ENCODE results near the gene F12.

- TF ChIP-seq SUZ12 (IDR thresholded peaks at IDR 0.05) (no peak), BHLHE40 (IDR thresholded peaks at IDR 0.05; ENCODE audit: borderline replicate concordance) (no peak), PKNOX1 (IDR thresholded peaks at IDR 0.05) (no peak), ZNF384 (IDR thresholded peaks at IDR 0.05) (no peak), LEF1 (IDR thresholded peaks at IDR 0.05; ENCODE audit: borderline replicate concordance) (no peak), HDGF (IDR thresholded peaks at IDR 0.05; ENCODE audit: borderline replicate concordance) (no peak), FOXM1 (IDR thresholded peaks at IDR 0.05; ENCODE audit: borderline replicate concordance) (no peak), SP1 (IDR thresholded peaks at IDR 0.05) (no peak), FOXA1 (IDR thresholded peaks at IDR 0.05) (no peak)
These were observed 32.9 kb upstream of the F12 start for GRCh38 chr5:177442066-177442826.
